HG02884 (cell line): ENCODE data around the gene TRMT2A.
"Not testable (repeated sequence)": the region's sequence is repeated elsewhere in the genome, so short reads cannot be mapped to it uniquely, and the experiment has no call there.

ENCODE experiments used
- ATAC-seq: cut with Tn5 transposase; IDR thresholded peaks from one replicate; pipeline ENCODE4 v1.9.1; 2021; ENCODE audit warnings: mild to moderate bottlenecking, moderate library complexity; ENCODE audit not compliant: unreplicated experiment

The TRMT2A gene

GRCh38 chr22:20089226-20089976, 27.6 kb downstream of the TRMT2A start:
- ATAC-seq, result no peak

GRCh38 chr22:20088263-20088648, 28.8 kb downstream of the TRMT2A start:
- ATAC-seq, result no peak

GRCh38 chr22:20087319-20088262, 29.4 kb downstream of the TRMT2A start:
- ATAC-seq, result no peak

- no peak for ATAC-seq
Measured at GRCh38 chr22:20086763-20087162, 30.3 kb downstream of the TRMT2A start.

GRCh38 chr22:20086101-20086599, 30.9 kb downstream of the TRMT2A start:
- ATAC-seq, result no peak

GRCh38 chr22:20085651-20086050, 31.4 kb downstream of the TRMT2A start:
- ATAC-seq, result no peak

GRCh38 chr22:20084547-20085413, 32.2 kb downstream of the TRMT2A start:
- ATAC-seq, result no peak

- ATAC-seq, result no peak
Measured at GRCh38 chr22:20083891-20084546, 33.0 kb downstream of the TRMT2A start.

GRCh38 chr22:20083157-20083890, 33.7 kb downstream of the TRMT2A start:
- ATAC-seq, result no peak

- no peak for ATAC-seq
Measured at GRCh38 chr22:20080776-20081654, 36.0 kb downstream of the TRMT2A start.

- ATAC-seq, result peak; percentile 54
Measured at GRCh38 chr22:20080445-20080775, 36.6 kb downstream of the TRMT2A start.

GRCh38 chr22:20079745-20080444, 37.1 kb downstream of the TRMT2A start, which contains the start of gene DGCR8:
DGCR8 (plus strand) TSS chr22:20080241; CDS start chr22:20085964, 5,723 bp downstream.
- ATAC-seq, result peak; percentile 80

- no peak for ATAC-seq
Measured at GRCh38 chr22:20076627-20077172, 40.3 kb downstream of the TRMT2A start.

GRCh38 chr22:20071524-20071972, 45.5 kb downstream of the TRMT2A start:
- ATAC-seq, result no peak

- ATAC-seq, result no peak
Measured at GRCh38 chr22:20069331-20070042, 47.5 kb downstream of the TRMT2A start.

- ATAC-seq, result no peak
Measured at GRCh38 chr22:20068640-20069039, 48.4 kb downstream of the TRMT2A start.

GRCh38 chr22:20067384-20067682, 49.7 kb downstream of the TRMT2A start:
- not testable (repeated sequence) for ATAC-seq
